HG03571 (cell line): ENCODE results near the gene PSMA3.

Source experiments
- ATAC-seq: cut with Tn5 transposase; IDR thresholded peaks from one replicate; pipeline ENCODE4 v1.9.1; 2021; ENCODE audit not compliant: unreplicated experiment

The PSMA3 gene

GRCh38 chr14:58270628-58271027, 26.0 kb downstream of the PSMA3 start:
- ATAC-seq = no peak

DNA sequence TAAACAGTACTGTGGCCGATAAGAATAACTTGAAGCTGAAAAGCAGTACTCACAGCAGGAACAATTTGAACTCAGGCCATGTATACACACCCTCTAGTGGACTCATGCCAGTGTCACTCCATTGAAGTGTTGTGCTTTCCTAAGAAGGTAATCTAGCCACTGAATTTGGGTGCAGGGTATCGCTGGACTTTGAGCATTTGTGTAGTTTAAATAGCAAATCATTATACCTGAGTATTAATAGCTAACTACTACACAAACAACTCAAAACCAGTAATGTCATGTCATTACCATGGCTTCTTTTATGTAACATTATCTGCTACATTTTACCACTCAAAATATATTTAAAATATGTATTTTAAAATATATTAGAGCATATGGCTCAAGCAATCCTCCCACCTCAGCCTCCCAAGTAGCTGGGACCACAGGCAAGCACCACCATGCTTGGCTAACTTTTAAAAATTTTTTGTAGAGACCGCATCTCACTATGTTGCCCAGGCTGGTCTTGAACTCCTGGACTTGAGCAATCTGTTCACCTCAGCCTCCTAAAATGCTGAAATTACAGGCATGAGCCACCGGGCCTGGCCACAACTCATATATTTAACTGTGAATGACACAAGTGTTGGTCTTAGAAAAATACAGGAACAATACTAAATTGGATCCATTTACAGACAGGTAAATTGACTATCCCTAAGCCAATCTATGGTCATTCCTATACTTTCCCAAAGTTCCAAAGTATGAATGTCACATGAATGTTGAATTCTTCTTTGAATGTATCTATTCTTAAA, 28.1 kb downstream of the PSMA3 start:
- no peak for ATAC-seq

- ATAC-seq = no peak
Observed at GRCh38 chr14:58274881-58275280, 30.2 kb downstream of the PSMA3 start.

- ATAC-seq = no peak
Observed at GRCh38 chr14:58275527-58276190, 31.0 kb downstream of the PSMA3 start.

GRCh38 chr14:58276208-58276607, 31.6 kb downstream of the PSMA3 start:
- no peak for ATAC-seq

GRCh38 chr14:58278177-58278576, 33.5 kb downstream of the PSMA3 start:
- ATAC-seq = no peak

- no peak for ATAC-seq
Observed at GRCh38 chr14:58280954-58281787, 36.5 kb downstream of the PSMA3 start.

DNA sequence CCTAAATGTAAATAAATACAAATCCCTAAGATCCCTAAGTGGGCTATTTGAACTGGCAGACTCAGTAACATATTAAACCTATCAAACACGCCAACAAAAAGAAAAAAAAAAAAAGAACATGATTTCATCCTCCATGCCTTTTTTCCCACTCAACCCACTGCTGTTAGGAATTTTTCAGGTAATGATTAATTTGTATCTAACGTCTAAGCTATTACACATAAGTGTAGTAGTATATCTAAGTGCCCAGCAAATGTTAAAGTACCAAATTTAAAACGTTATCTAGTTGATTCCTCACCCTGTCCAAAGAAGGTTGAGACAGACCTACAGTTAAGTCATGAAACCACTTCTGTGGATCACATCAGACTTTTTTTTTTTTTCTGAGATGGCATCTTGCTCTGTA, 37.3 kb downstream of the PSMA3 start:
- ATAC-seq = no peak

DNA sequence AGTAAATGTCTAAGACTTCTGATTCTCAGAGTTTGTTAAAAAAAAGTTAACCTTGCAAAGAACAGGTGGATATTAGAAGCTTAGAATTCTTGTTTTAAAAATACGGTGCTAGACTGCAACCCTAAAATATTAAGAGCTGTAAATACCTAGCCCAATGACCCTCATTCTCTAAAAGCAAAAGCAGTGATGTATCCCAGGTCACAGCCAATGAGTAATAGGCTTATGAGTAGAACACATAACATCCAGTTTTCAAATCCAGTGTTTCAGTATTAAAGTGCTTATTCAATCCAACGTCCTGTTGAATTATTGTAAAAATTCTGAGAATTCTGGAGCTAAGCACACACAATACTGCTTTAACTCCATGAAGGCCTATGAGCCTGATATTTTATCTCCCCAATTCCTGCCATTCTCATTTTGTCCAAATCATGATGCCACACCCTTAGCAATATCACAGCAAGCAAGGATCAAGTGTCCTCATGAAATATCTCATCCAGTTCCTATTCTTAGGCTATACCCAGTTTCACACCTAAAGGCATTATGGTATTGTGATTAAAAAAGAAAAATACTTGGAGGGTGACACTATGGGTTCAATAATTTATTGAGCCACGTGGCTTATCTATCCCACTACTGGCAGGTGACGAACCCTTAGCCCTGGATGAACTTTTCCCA, 38.4 kb downstream of the PSMA3 start:
- no peak for ATAC-seq

DNA sequence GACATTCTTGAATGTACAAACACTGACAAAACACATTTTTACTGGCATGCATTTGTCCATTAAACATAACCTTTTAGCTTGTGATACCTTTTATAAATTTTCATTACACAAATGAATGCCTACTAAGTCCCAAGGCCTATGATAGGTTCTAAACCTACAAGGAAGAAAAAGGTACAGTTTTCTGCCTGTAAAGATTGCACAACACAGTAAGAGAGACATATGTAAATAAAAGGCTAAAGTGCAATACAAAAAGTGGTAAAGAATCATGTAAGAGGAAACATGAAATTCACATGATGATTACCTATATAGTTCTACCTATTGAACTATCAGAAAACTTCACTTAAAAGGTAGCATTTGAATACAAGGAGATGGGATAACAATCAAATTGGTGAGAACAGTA, 39.1 kb downstream of the PSMA3 start:
- no peak for ATAC-seq

- ATAC-seq = no peak
Observed at GRCh38 chr14:58285132-58285531, 40.5 kb downstream of the PSMA3 start.

- ATAC-seq = no peak
Observed at GRCh38 chr14:58287607-58288042, 43.0 kb downstream of the PSMA3 start.

- no peak for ATAC-seq
Observed at GRCh38 chr14:58288106-58288792, 43.6 kb downstream of the PSMA3 start.

GRCh38 chr14:58291646-58292045, 47.0 kb downstream of the PSMA3 start:
- no peak for ATAC-seq

GRCh38 chr14:58292187-58292586, 47.5 kb downstream of the PSMA3 start:
- no peak for ATAC-seq

DNA sequence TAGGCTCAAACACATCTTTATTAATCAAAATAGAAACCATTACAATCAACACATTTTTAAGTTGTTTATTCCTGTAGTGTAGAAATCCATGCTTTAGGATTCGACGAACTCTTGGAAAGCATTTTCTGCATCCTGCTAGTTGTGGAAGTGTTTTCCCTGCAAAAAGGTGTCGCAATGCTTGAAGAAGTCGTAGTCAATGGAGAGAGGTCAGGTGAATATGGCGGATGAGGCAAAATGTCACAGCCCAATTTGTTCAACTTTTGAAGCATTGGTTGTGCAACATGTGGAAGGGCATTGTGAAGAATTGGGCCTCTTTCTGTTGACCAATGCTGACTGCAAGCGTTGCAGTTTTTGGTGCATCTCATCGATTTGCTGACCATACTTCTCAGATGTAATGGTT, 49.6 kb downstream of the PSMA3 start:
- no peak for ATAC-seq

DNA sequence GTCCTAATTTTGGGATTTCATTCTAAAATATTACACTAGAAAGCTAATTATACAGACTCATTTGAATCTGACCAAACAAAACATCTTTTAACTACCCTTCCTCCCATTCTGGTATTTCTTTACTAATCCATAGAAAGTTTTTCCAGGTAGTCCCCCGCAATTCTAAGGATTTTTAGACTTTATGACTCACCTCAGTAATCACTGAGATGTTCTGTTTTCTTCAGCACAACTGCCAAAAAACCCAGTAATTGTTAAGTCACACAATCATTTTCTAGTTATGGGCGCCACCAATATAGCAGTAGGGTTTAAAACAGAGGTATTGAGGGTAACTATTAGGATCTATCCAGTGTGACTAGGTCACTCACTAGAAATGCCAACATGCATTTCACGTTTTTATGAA, 52.1 kb downstream of the PSMA3 start:
- no peak for ATAC-seq

DNA sequence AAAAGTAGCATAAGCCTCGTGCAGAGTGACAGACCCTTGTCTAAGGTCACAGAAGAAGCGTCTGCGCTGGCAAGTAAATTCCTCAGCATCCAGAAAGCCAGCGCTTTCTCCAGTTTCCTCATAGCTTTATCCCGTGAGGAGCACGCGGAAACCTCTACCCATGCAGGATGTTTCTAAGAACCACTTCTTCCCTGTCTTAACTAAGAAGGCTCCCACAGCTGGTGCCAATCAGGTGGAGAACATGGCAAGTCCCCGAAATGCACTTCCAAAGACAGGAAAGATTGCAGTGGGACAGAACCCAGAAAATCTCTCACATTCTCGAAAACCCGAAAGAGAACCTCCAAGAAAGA, 52.7 kb downstream of the PSMA3 start:
- ATAC-seq = peak; percentile 2

DNA sequence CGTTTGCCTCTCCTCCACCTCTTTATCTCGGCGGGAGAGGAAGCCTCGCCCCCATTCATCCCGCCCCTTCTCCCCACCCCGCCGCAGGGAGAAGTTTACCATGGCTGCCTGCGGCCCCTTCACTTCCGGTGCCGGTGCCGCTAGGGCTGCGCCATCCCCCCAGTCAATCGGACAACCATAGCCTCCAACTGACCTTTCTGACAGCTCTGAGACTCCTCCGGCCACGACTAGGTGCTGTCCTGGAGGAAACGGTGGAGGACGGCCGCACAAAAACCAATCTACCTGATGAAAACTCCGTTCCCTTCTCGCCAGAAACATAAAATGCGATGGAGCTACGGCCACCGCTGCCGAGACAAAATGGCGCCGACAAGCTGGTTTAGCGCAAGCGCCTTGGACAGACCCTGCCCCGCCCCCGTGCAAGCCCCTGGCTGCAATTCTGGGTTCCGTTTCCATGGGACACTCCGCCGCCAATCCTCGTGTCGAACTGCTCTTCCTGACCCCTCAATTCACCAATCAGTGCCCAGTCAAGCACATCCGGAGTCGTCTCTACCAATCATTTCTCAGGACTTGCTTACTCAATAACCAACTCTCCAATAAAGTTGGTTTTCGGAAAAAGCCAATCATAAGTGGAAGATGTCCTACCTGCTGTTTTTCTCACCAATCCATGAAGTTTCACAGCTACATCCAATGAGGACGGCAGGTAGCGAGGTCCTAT, 53.3 kb downstream of the PSMA3 start:
- peak; percentile 76 for ATAC-seq
